Spleen (tissue), 11 donors: ENCODE results near the gene CSF2. TPM values are rescaled to one million over a fixed set of nuclear protein-coding genes. Genes with fewer than 3 reads are reported as not detected.

Source experiments
- DNase-seq: peaks from one replicate; pipeline ENCODE4 v3.0.0-alpha.2; 2020
- H3K27ac ChIP-seq, 8 donors: fragments of 200-600 bp; sonication (generic) in 7 of 8; 1 replicate in 4 of 8; 2 replicates in 4 of 8; pipeline versions ENCODE4 v1.5.0 to v1.8.0; 2016 to 2021; ENCODE audit warnings: inconsistent platforms in 4 of 8, mild to moderate bottlenecking in 4 of 8, moderate library complexity in 1 of 8
- H3K27me3 ChIP-seq, 7 donors: fragments of 200-600 bp; sonication (generic) in 6 of 7; replicated peaks in 1 of 7; 1 replicate in 4 of 7; 2 replicates in 3 of 7; pipeline versions ENCODE4 v1.5.0 to v1.8.0; 2016 to 2021; ENCODE audit warnings: inconsistent platforms in 3 of 7, mild to moderate bottlenecking in 1 of 7
- H3K36me3 ChIP-seq, 6 donors: fragments of 200-600 bp; sonication (generic) in 5 of 6; 1 replicate in 4 of 6; 2 replicates in 2 of 6; pipeline versions ENCODE4 v1.5.0 to v1.8.0; 2016 to 2021; ENCODE audit warnings: inconsistent platforms in 2 of 6
- H3K4me1 ChIP-seq, 6 donors: fragments of 200-600 bp; sonication (generic) in 5 of 6; 1 replicate in 3 of 6; 2 replicates in 3 of 6; pipeline versions ENCODE4 v1.5.0 to v1.8.0; 2016 to 2021; ENCODE audit warnings: inconsistent platforms in 3 of 6
- H3K4me3 ChIP-seq, 8 donors: fragments of 200-600 bp; sonication (generic) in 7 of 8; 1 replicate in 4 of 8; 2 replicates in 4 of 8; pipeline versions ENCODE4 v1.5.0 to v1.8.0; 2016 to 2021; ENCODE audit warnings: inconsistent platforms in 4 of 8, mild to moderate bottlenecking in 4 of 8, moderate library complexity in 2 of 8
- H3K9me3 ChIP-seq, 8 donors: fragments of 200-600 bp; sonication (generic) in 7 of 8; 1 replicate in 4 of 8; 2 replicates in 4 of 8; pipeline versions ENCODE4 v1.5.0 to v1.8.0; 2016 to 2021; ENCODE audit warnings: inconsistent platforms in 4 of 8
- POLR2A ChIP-seq, 3 donors: fragments of 450-650 bp; IDR thresholded peaks; one replicate each; pipeline ENCODE4 v1.5.1; 2017; ENCODE audit warnings: antibody characterized with exemption in 3 of 3, mild to moderate bottlenecking in 1 of 3
- POLR2AphosphoS5 ChIP-seq, 3 donors: sonication (generic); formaldehyde crosslinking; IDR thresholded peaks; one replicate each; pipeline ENCODE4 v1.5.1; 2017; ENCODE audit warnings: antibody characterized with exemption in 3 of 3
- WGBS, 5 donors: extraction: QIAGEN DNeasy Blood & Tissue Kit in 3 of 5; methylation state at CpG; one replicate each; pipeline versions ENCODE4 v1.1.5 to v1.1.7; 2013 to 2018; 5-methylcytosine and 5-hydroxymethylcytosine counted together
- intact Hi-C: fragments of 100-400 bp; cut with DNase I; formaldehyde crosslinking; loops from one replicate; pipeline ENCODE4 v1.15.0; 2023; ENCODE audit warnings: low total_unique reads
- polyA plus RNA-seq, 3 donors: library from polyadenylated mRNA; stranded (reverse); fragments of 200-250 nt; gene quantifications; one replicate each; pipeline ENCODE4 v1.2.1, GENCODE V29; 2013
- total RNA-seq, 7 donors: library from RNA; depleted of rRNA in 3 of 7; stranded (reverse); fragments of >200 nt in 3 of 7; fragmentation: NEBNext Ultra II Directional in 4 of 7; extraction: Animal tissue kit (Norgen Biotek cat#: 25700) in 4 of 7; gene quantifications; one replicate each; pipeline versions ENCODE4 v1.1.0 to v1.2.1, GENCODE V29; 2016 to 2021
- TF ChIP-seq, protein P1 (sequence below), 11 experiments: fragments of 200-600 bp in 7 of 11; fragments of 450-650 bp in 4 of 11; sonication (generic) in 4 of 11; IDR thresholded peaks in 8 of 11; conservative IDR thresholded peaks in 3 of 11; 1 replicate in 7 of 11; 2 replicates in 4 of 11; pipeline versions ENCODE4 v1.4.0 to v1.8.0; 2016 to 2021; ENCODE audit warnings: antibody characterized with exemption in 11 of 11, inconsistent platforms in 4 of 11, mild to moderate bottlenecking in 1 of 11
- donor health status: healthy with polysubstance abuse.
- donor health status: DM: no; HTN: no; CAD: no; lungs with moderate emphysema.
- donor health status: DM: no; HTN: no; CAD: no.
- donor health status: Bipolar disorder and iron deficiency.
- donor health status: healthy.
- donor health status: DM: no; HTN: no; CAD: no.
- donor health status: DM: yes; HTN: yes; CAD: no.

Gene CSF2
- total and polyA plus RNA-seq, 10 donors = not detected

DNA sequence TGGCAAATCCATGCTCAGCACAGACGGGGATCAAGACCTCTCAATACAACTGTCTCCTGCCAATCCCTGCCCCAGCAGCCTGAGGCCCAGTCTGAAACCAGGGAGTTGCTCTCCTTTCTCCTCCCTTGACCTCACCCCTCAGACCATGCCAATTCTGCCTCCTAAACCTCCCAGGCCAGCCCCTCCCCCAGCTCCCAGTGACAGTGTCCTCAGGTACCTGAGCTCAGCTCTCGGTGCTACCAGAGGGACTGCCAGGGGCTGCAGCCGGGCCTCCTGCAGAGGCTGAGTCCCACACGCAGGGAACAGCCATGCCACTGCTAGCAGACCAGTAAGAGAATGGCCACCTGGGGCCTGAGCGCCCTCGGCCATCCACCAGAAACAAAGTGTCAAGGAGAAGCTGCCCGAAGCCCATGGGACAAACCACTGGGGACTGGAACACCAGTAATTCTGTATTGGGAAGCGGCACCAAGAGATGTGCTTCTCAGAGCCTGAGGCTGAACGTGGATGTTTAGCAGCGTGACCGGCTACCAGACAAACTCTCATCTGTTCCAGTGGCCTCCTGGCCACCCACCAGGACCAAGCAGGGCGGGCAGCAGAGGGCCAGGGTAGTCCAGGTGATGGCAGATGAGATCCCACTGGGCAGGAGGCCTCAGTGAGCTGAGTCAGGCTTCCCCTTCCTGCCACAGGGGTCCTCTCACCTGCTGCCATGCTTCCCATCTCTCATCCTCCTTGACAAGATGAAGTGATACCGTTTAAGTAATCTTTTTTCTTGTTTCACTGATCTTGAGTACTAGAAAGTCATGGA is 13.7 kb upstream of the CSF2 start:
- TF ChIP-seq POLR2A (IDR thresholded peaks at IDR 0.05) = no peak
- TF ChIP-seq, protein P1, sequence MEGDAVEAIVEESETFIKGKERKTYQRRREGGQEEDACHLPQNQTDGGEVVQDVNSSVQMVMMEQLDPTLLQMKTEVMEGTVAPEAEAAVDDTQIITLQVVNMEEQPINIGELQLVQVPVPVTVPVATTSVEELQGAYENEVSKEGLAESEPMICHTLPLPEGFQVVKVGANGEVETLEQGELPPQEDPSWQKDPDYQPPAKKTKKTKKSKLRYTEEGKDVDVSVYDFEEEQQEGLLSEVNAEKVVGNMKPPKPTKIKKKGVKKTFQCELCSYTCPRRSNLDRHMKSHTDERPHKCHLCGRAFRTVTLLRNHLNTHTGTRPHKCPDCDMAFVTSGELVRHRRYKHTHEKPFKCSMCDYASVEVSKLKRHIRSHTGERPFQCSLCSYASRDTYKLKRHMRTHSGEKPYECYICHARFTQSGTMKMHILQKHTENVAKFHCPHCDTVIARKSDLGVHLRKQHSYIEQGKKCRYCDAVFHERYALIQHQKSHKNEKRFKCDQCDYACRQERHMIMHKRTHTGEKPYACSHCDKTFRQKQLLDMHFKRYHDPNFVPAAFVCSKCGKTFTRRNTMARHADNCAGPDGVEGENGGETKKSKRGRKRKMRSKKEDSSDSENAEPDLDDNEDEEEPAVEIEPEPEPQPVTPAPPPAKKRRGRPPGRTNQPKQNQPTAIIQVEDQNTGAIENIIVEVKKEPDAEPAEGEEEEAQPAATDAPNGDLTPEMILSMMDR (IDR thresholded peaks at IDR 0.05 in 8 of 11, conservative IDR thresholded peaks at IDR 0.05 in 3 of 11) = no peak
- TF ChIP-seq POLR2AphosphoS5 (IDR thresholded peaks at IDR 0.05) = no peak
- DNase-seq = peak; percentile 63
- WGBS, 5 donors = 86 to 93% (median 87%) methylated on average over 11 to 13 of the region's 13 CpGs
- no peak overlapping the region for H3K4me3 ChIP-seq
- H3K4me1 ChIP-seq = peaks cover 0 to 17% (median 4%) of the 10 kb centered on the region in 6 donors
- H3K9me3 ChIP-seq = no peaks in the 10 kb centered on the region
- H3K27me3 ChIP-seq = peaks cover 0 to 4% (median 0%) of the 10 kb centered on the region in 7 donors
- intact Hi-C loops = no loop called here
- H3K27ac ChIP-seq = no peak overlapping the region
- H3K36me3 ChIP-seq = no peaks in the 10 kb centered on the region

DNA sequence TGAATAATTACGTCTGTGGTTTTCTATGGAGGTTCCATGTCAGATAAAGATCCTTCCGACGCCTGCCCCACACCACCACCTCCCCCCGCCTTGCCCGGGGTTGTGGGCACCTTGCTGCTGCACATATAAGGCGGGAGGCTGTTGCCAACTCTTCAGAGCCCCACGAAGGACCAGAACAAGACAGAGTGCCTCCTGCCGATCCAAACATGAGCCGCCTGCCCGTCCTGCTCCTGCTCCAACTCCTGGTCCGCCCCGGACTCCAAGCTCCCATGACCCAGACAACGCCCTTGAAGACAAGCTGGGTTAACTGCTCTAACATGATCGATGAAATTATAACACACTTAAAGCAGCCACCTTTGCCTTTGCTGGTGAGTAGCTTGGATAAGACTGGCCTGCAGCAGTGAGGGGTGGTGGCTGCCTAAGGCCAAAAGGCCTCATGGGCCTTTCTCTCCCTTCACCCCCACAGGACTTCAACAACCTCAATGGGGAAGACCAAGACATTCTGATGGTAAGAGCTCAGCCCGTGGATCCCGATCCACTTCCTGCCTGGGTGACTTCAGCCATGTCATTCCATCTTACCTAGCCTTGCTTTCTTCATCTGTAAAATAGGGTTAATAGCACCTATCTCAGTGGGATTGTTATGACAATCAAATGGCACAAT is 13.0 kb upstream of the CSF2 start, which contains the start of gene IL3:
Gene IL3, plus strand, starts transcription at position 155 of the 661 bp plus-strand sequence. Its CDS starts 52 bp downstream, at position 207.
- no peaks in the 10 kb centered on the region for H3K36me3 ChIP-seq
- no peak within 1 kb of the TSS for H3K4me3 ChIP-seq
- H3K9me3 ChIP-seq = no peaks in the 10 kb centered on the region
- DNase-seq = peak; percentile 68
- 75 to 91% (median 88%) methylated on average over 16 of the region's 16 CpGs for WGBS, 5 donors
- TF ChIP-seq POLR2A (IDR thresholded peaks at IDR 0.05) (no peak), POLR2AphosphoS5 (IDR thresholded peaks at IDR 0.05) (no peak)
- TF ChIP-seq, protein P1 (IDR thresholded peaks at IDR 0.05 in 8 of 11, conservative IDR thresholded peaks at IDR 0.05 in 3 of 11) = no peak
- no peak within 1 kb of the TSS for H3K27ac ChIP-seq
- intact Hi-C loops = no loop called here
- peaks cover 0 to 4% (median 0%) of the 10 kb centered on the region in 7 donors for H3K27me3 ChIP-seq
- peaks cover 0 to 22% (median 5%) of the 10 kb centered on the region in 6 donors for H3K4me1 ChIP-seq

DNA sequence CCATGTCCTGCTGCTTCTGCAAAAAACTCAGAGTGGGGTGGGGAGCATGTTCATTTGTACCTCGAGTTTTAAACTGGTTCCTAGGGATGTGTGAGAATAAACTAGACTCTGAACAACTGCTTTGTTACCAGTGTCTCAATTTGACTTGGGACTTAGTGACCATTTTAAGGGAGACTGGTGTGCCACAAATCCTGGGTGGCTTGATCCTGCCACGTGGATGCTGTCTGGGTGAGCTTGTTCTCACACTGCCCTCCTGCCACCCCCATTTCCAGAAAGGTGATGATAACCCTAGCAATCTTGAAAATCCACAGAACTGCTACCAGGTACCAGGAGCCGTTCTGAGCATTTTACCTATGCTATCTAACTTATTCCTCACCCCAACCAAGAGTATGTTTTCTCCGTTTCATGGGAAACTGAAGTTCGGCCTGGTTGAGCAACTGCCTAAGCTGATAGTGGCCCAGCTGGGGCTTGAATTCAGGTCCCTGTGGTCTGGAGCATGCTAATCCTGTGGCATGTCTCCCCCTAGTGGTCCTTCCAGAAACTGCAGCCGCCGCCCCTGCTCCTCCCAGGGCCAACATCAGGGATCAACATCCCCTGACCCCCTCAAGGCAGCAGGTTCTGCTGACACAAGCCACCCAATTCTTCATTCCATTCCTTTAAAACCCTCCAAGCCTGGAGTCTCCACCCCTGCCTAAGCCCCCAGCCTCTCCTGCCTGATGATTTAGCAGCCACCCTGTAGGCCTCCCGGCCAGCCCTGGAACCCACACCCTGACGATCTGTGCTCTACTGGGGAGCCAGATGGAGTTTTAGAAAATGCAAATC is 10.3 kb upstream of the CSF2 start:
- 34 to 47% (median 36%) methylated on average over 9 of the region's 9 CpGs for WGBS, 5 donors
- intact Hi-C loops = no loop called here

More for the DNA sequence above, 10.3 kb upstream of the CSF2 start:
- H3K27me3 ChIP-seq = peaks cover 0 to 4% (median 0%) of the 10 kb centered on the region in 7 donors
- peaks cover 0 to 17% (median 5%) of the 10 kb centered on the region in 6 donors for H3K4me1 ChIP-seq
- TF ChIP-seq POLR2A (IDR thresholded peaks at IDR 0.05) (no peak), POLR2AphosphoS5 (IDR thresholded peaks at IDR 0.05) (no peak)
- TF ChIP-seq, protein P1 (IDR thresholded peaks at IDR 0.05 in 8 of 11, conservative IDR thresholded peaks at IDR 0.05 in 3 of 11) = peak; percentile 83 to 98 (median 97)
- H3K9me3 ChIP-seq = no peaks in the 10 kb centered on the region
- no peaks in the 10 kb centered on the region for H3K36me3 ChIP-seq
- no peak overlapping the region for H3K4me3 ChIP-seq
- H3K27ac ChIP-seq = no peak overlapping the region
- DNase-seq = peak; percentile 92
